ENCODE measurements around the gene FAM171A1.
"Not testable (repeated sequence)": the region's sequence is repeated elsewhere in the genome, so short reads cannot be mapped to it uniquely, and the experiment has no call there.

The FAM171A1 gene

GRCh38 chr10:15393139-15393825 is 22.2 kb upstream of the FAM171A1 start:
- H2AFZ ChIP-seq (ENCODE audit: low read length): no peak overlapping the region

GRCh38 chr10:15391491-15391890 is 20.4 kb upstream of the FAM171A1 start:
- no peaks in the 10 kb centered on the region for H3K36me3 ChIP-seq (replicated peaks in 1 of 2; ENCODE audit: control insufficient read depth in 2 of 2, insufficient read depth in 2 of 2, low read length in 2 of 2)
- H2AK5ac ChIP-seq (ENCODE audit: low read depth, low read length): no peak overlapping the region
- H2AFZ ChIP-seq (ENCODE audit: low read length): no peak overlapping the region
- H2BK15ac ChIP-seq (ENCODE audit: low read length): no peak overlapping the region
- no peak overlapping the region for H2BK120ac ChIP-seq (ENCODE audit: low read depth, low read length)
- no peak overlapping the region for H3K18ac ChIP-seq (ENCODE audit: low read length)
- no peak overlapping the region for H3K23ac ChIP-seq (ENCODE audit: low read depth, low read length, poor library complexity)
- H4K91ac ChIP-seq (ENCODE audit: low read depth, low read length, poor library complexity): no peak overlapping the region
- H3K27ac ChIP-seq (replicated peaks; ENCODE audit: low read length): no peak overlapping the region
- no peak for DNase-seq (ENCODE audit: low spot score)
- no CpG with 5 or more reads among the region's 5 CpGs for WGBS, 2 donors (ENCODE audit: extremely low coverage in 2 of 2, insufficient read length in 2 of 2, insufficient replicate concordance in 1 of 2)
- no peak overlapping the region for H3K4ac ChIP-seq (ENCODE audit: low read length)
- no peak overlapping the region for H3K14ac ChIP-seq (ENCODE audit: low read length)
- no peak overlapping the region for H4K8ac ChIP-seq (ENCODE audit: low read depth, low read length)
- no peak overlapping the region for H2BK5ac ChIP-seq (ENCODE audit: low read length)
- H2BK12ac ChIP-seq (ENCODE audit: low read length): no peak overlapping the region
- no peak overlapping the region for H3K4me3 ChIP-seq (ENCODE audit: low read length in 2 of 2)
- no peaks in the 10 kb centered on the region for H3K9me3 ChIP-seq (replicated peaks in 1 of 2; ENCODE audit: control insufficient read depth in 2 of 2, insufficient read depth in 1 of 2, low read depth in 1 of 2, low read length in 2 of 2)
- H3K4me2 ChIP-seq (ENCODE audit: insufficient read depth, low read length, poor library complexity, severe bottlenecking): no peak overlapping the region
- H3K4me1 ChIP-seq (ENCODE audit: control insufficient read depth in 2 of 2, insufficient read depth in 1 of 2, low read depth in 1 of 2, low read length in 2 of 2): no peaks in the 10 kb centered on the region
- no peak overlapping the region for H3K9ac ChIP-seq (ENCODE audit: low read depth, low read length, poor library complexity)
- no peaks in the 10 kb centered on the region for H3K27me3 ChIP-seq (ENCODE audit: control insufficient read depth in 3 of 3, insufficient read depth in 3 of 3, low read depth in 1 of 3, low read length in 3 of 3)
- H3K79me1 ChIP-seq (ENCODE audit: low read depth, low read length): no peaks in the 10 kb centered on the region

More at GRCh38 chr10:15393139-15393825, 22.2 kb upstream of the FAM171A1 start:
- no peak for DNase-seq (ENCODE audit: low spot score)
- no peak overlapping the region for H2BK12ac ChIP-seq (ENCODE audit: low read length)
- H3K9me3 ChIP-seq (replicated peaks in 1 of 2; ENCODE audit: control insufficient read depth in 2 of 2, insufficient read depth in 1 of 2, low read depth in 1 of 2, low read length in 2 of 2): no peaks in the 10 kb centered on the region
- no peak overlapping the region for H4K8ac ChIP-seq (ENCODE audit: low read depth, low read length)
- H3K79me1 ChIP-seq (ENCODE audit: low read depth, low read length): no peaks in the 10 kb centered on the region
- H3K4me1 ChIP-seq (ENCODE audit: control insufficient read depth in 2 of 2, insufficient read depth in 1 of 2, low read depth in 1 of 2, low read length in 2 of 2): no peaks in the 10 kb centered on the region
- H2AK5ac ChIP-seq (ENCODE audit: low read depth, low read length): no peak overlapping the region
- no peak overlapping the region for H2BK120ac ChIP-seq (ENCODE audit: low read depth, low read length)
- no peak overlapping the region for H3K4me2 ChIP-seq (ENCODE audit: insufficient read depth, low read length, poor library complexity, severe bottlenecking)
- H3K9ac ChIP-seq (ENCODE audit: low read depth, low read length, poor library complexity): no peak overlapping the region
- H3K23ac ChIP-seq (ENCODE audit: low read depth, low read length, poor library complexity): no peak overlapping the region
- H3K14ac ChIP-seq (ENCODE audit: low read length): no peak overlapping the region
- no peak overlapping the region for H4K91ac ChIP-seq (ENCODE audit: low read depth, low read length, poor library complexity)
- no peak overlapping the region for H3K27ac ChIP-seq (replicated peaks; ENCODE audit: low read length)
- H3K36me3 ChIP-seq (replicated peaks in 1 of 2; ENCODE audit: control insufficient read depth in 2 of 2, insufficient read depth in 2 of 2, low read length in 2 of 2): no peaks in the 10 kb centered on the region
- H3K4ac ChIP-seq (ENCODE audit: low read length): no peak overlapping the region
- no peaks in the 10 kb centered on the region for H3K27me3 ChIP-seq (ENCODE audit: control insufficient read depth in 3 of 3, insufficient read depth in 3 of 3, low read depth in 1 of 3, low read length in 3 of 3)
- H3K18ac ChIP-seq (ENCODE audit: low read length): no peak overlapping the region
- H2BK15ac ChIP-seq (ENCODE audit: low read length): no peak overlapping the region
- whole genome bisulfite sequencing, 2 donors (ENCODE audit: extremely low coverage in 2 of 2, insufficient read length in 2 of 2, insufficient replicate concordance in 1 of 2): no CpG with 5 or more reads among the region's 4 CpGs
- H2BK5ac ChIP-seq (ENCODE audit: low read length): no peak overlapping the region
- no peak overlapping the region for H3K4me3 ChIP-seq (ENCODE audit: low read length in 2 of 2)

DNA sequence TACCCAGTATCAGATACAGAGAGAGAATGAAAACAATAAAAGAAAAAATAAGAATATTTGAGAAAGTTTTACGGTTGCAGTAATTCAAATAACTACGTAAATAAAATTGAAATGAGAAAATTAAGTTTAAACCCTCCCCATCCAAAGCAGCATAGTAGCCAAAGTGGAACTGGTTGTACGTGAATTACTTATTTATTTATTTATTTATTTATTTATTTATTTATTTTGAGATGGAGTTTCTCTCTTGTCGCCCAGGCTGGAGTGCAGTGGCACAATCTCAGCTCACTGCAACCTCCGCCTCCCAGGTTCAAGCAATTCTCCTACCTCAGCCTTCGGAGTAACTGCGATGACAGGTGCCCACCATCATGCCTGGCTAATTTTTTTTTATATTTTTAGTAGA is 17.1 kb upstream of the FAM171A1 start:
- DNase-seq (ENCODE audit: low spot score); H3K4ac ChIP-seq (ENCODE audit: low read length); H2BK15ac ChIP-seq (ENCODE audit: low read length); H2BK5ac ChIP-seq (ENCODE audit: low read length); H3K79me1 ChIP-seq (ENCODE audit: low read depth, low read length); H2AFZ ChIP-seq (ENCODE audit: low read length); H3K4me3 ChIP-seq (ENCODE audit: low read length in 2 of 2); H2BK12ac ChIP-seq (ENCODE audit: low read length); H2BK120ac ChIP-seq (ENCODE audit: low read depth, low read length); H3K4me2 ChIP-seq (ENCODE audit: insufficient read depth, low read length, poor library complexity, severe bottlenecking); H3K23ac ChIP-seq (ENCODE audit: low read depth, low read length, poor library complexity); H3K4me1 ChIP-seq (ENCODE audit: control insufficient read depth in 2 of 2, insufficient read depth in 1 of 2, low read depth in 1 of 2, low read length in 2 of 2); H3K18ac ChIP-seq (ENCODE audit: low read length); H3K27ac ChIP-seq (replicated peaks; ENCODE audit: low read length); H3K9me3 ChIP-seq (replicated peaks in 1 of 2; ENCODE audit: control insufficient read depth in 2 of 2, insufficient read depth in 1 of 2, low read depth in 1 of 2, low read length in 2 of 2); H4K8ac ChIP-seq (ENCODE audit: low read depth, low read length); H4K91ac ChIP-seq (ENCODE audit: low read depth, low read length, poor library complexity); H3K27me3 ChIP-seq (ENCODE audit: control insufficient read depth in 3 of 3, insufficient read depth in 3 of 3, low read depth in 1 of 3, low read length in 3 of 3); H2AK5ac ChIP-seq (ENCODE audit: low read depth, low read length); H3K14ac ChIP-seq (ENCODE audit: low read length); H3K36me3 ChIP-seq (replicated peaks in 1 of 2; ENCODE audit: control insufficient read depth in 2 of 2, insufficient read depth in 2 of 2, low read length in 2 of 2); H3K9ac ChIP-seq (ENCODE audit: low read depth, low read length, poor library complexity): not testable (repeated sequence)
- WGBS, 2 donors (ENCODE audit: extremely low coverage in 2 of 2, insufficient read length in 2 of 2, insufficient replicate concordance in 1 of 2): no CpG with 5 or more reads among the region's 7 CpGs

DNA sequence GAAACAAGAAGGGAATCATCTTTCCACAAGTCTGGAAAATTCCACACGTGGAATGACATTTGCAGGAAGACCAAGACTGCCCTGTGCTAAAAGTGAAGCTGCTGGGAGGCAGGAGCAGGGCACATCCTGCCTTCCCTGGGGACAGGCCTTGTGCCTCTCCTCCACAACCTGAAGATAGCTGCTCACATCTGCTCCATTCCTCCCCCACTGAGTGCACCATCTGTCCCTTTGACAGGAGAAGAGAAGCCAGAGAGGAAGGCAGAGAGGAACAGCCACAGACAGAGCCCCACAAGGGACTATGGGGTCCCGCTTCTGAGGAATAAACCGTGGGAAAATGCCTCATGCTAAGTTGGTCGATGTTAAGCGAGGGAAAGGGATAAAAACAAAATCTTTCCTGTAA is 15.9 kb upstream of the FAM171A1 start:
- Histone ChIP-seq H3K18ac (ENCODE audit: low read length) (no peak overlapping the region), H3K4me1 (ENCODE audit: control insufficient read depth in 2 of 2, insufficient read depth in 1 of 2, low read depth in 1 of 2, low read length in 2 of 2) (no peaks in the 10 kb centered on the region), H3K9ac (ENCODE audit: low read depth, low read length, poor library complexity) (no peak overlapping the region), H2AFZ (ENCODE audit: low read length) (no peak overlapping the region), H3K36me3 (replicated peaks in 1 of 2; ENCODE audit: control insufficient read depth in 2 of 2, insufficient read depth in 2 of 2, low read length in 2 of 2) (no peaks in the 10 kb centered on the region), H3K23ac (ENCODE audit: low read depth, low read length, poor library complexity) (no peak overlapping the region), H3K4me2 (ENCODE audit: insufficient read depth, low read length, poor library complexity, severe bottlenecking) (no peak overlapping the region), H2BK120ac (ENCODE audit: low read depth, low read length) (no peak overlapping the region), H3K79me1 (ENCODE audit: low read depth, low read length) (no peaks in the 10 kb centered on the region), H3K4me3 (ENCODE audit: low read length in 2 of 2) (peak overlapping the region in 1 of 2 donors; percentile 27), H2BK12ac (ENCODE audit: low read length) (no peak overlapping the region), H2BK15ac (ENCODE audit: low read length) (no peak overlapping the region), H2AK5ac (ENCODE audit: low read depth, low read length) (no peak overlapping the region), H4K8ac (ENCODE audit: low read depth, low read length) (no peak overlapping the region), H4K91ac (ENCODE audit: low read depth, low read length, poor library complexity) (no peak overlapping the region), H3K4ac (ENCODE audit: low read length) (no peak overlapping the region), H2BK5ac (ENCODE audit: low read length) (no peak overlapping the region), H3K27ac (replicated peaks; ENCODE audit: low read length) (no peak overlapping the region), H3K9me3 (replicated peaks in 1 of 2; ENCODE audit: control insufficient read depth in 2 of 2, insufficient read depth in 1 of 2, low read depth in 1 of 2, low read length in 2 of 2) (no peaks in the 10 kb centered on the region), H3K27me3 (ENCODE audit: control insufficient read depth in 3 of 3, insufficient read depth in 3 of 3, low read depth in 1 of 3, low read length in 3 of 3) (no peaks in the 10 kb centered on the region), H3K14ac (ENCODE audit: low read length) (no peak overlapping the region)
- no peak for DNase-seq (ENCODE audit: low spot score)
- no CpG with 5 or more reads among the region's 5 CpGs for WGBS, 2 donors (ENCODE audit: extremely low coverage in 2 of 2, insufficient read length in 2 of 2, insufficient replicate concordance in 1 of 2)

Measured in neuronal stem cell (in vitro differentiated cells).